ENCODE measurements around the gene JUP.
"Not testable (repeated sequence)": the region's sequence is repeated elsewhere in the genome, so short reads cannot be mapped to it uniquely, and the experiment has no call there.

JUP gene

DNA sequence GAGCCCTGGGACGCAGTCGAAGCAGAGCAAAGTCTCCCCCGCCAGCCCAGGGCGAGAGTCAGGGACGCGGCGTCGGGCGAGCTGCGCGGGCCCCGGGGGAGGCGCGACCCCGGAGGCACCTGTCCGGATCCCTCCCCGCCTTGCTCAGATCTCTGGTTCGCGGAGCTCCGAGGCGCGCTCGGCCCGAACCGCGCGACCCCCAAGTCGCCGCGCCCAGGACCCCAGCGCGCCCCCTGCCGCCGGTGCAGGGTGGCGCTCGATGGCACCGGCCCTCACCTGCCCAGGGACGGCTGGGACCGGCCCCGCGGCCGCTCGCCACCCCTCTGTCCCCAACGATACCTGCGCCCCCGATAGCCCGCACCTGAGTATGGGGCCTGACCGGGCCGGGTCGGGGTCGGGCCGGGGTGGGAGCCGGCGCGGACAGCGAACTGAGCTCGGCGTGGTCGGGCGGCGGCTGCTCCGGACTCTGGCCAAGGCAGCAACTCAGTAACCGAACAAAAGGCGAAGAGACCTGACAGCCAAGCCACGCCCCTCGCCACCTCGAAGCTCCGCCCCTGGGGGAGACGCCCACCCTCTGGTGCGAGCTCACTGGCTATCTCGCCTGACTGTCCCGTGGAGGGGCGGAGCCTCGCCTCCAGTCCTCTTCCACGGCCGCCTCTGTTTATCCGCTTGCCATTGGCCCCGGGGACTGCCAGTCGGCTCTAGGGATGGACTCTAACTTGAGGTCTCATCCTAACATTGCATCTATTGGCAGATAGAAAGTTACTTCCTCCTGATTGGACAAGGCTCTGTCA, at the start of gene JUP:
TSS of gene JUP (minus strand) at position 485 of the 794 bp plus-strand sequence. CDS start 14,857 bp downstream, outside the sequence.
- intact Hi-C loops (cut with DNase I), result no loop called here
- DNase-seq, result peak; percentile 97 to 100 (median 99)

DNA sequence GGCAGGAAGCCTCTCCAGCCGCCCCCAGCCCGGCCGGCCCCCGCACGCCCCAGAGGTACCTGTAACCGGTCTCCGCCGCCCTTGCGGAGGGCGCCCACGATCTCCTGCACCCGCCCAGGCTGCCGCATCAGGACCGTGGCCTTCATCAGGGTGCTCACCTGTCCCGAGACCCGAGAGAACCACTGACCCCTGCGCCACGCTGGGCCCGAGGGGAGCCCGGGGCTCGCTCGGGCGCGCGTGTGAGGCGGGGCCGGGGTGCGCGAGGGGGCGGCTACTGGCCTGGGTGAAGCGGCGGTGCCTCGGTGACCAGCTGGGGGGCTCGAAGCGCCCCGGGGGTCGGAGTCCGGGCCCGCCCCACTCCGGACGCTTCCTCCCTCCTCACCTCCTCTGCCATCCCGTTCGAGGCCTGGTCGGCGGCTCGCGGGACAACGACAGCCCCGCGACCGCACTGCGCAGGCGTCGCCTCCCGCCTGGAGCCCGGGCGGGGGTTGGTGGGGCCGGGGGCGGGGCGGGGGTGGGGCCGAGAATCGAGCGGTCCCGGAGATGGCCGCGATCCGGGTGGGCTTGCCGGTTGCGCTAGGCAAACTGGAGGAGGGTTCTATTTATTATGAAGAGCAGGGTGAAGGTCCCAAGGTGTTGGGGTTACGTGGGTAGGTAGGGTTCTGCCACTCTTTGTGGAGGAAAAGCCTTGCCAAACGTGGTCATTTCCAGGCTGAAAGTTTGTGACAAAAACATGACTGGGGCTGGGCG, 49.5 kb upstream of the JUP start, which contains the start of gene NT5C3B:
TSS of gene NT5C3B (minus strand) at position 433 of the 750 bp plus-strand sequence. CDS start at position 394, 39 bp downstream.
- peak in 40 of 42 donors; percentile 21 to 85 (median 68) for DNase-seq
- intact Hi-C loops (cut with DNase I), result no loop called here

DNA sequence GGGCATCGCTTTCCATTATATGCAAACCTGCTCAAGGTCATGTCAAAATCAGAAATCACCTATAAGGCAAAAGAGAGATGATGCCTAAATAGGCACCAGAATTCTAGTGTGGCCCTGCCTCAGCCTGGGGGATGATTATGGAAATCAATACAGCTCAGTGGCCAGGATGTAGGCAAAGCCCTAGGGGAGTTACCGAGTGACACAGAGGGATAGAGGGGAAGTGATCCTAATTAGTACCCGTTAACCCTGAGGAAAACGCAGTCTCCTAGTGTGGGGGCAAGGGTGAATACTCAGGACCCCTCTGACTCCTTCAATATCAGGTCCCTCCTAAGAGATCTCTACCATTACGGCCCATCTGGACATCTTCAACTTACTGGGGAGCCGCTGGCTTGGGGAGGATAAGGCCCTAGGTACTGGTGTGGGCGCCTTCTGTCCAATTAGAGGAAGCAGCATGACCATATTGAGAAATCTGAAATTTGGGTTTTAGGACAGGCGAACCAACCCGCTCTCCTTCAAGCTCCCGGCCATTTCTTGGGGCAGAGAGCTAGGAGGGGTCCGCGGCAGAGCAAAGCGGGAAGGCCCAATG, 48.8 kb upstream of the JUP start:
- intact Hi-C loops (cut with DNase I), result no loop called here
- peak in 2 of 42 donors; percentile 13 to 17 for DNase-seq

DNA sequence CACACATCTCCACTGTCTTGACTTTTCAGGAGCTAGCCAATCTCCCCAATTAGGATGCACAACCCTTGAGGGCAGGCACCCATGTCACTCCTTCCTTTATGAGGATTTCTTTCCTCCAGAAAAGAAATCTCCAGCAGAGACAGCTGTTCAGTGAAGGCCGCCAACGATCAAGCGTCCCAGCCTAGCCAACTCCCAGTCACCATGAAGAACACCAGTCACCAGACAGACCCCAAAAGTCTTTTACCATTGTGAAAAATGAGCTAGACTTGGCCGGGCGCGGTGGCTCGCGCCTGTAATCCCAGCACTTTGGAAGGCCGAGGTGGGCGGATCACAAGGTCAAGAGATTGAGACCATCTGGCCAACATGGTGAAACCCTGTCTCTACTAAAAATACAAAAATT, 43.5 kb upstream of the JUP start:
- intact Hi-C loops (cut with DNase I), result not testable (repeated sequence)
- DNase-seq, result peak in 2 of 42 donors; percentile 8 to 10

DNA sequence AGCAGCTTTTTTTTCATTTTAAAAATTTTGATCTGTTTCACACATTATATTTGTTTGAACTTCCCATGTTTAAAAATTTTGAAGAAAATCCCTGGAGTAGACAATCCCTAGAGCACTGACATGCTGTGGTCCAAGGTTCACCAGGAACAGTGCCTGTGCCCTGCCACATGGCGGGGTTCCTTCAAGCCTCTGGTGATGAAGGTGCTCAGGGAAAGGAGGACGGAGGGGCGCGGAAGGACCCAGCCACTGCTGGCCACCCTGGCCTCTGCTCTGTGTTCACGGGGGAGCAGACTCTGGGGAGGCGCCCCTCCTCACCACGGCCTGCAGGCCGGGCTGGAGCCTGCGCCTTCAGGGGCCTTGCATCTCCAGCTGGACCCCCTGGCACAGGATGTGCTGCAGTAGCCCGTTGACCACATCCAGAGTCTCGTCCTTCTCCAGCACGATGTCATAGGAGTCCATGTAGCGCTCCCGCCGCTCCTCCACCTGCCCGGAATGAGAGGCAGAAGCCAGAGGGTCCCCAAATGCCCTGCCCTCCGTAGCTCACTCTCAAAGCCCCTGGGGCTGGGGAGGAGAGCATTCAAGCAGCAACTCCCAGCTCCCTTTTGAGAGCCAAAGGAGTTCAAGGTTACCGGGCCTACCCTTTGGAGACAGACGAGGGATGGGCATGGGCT, 38.8 kb upstream of the JUP start:
- peak in 1 of 42 donors; percentile 18 for DNase-seq
- intact Hi-C loops (cut with DNase I), result no loop called here

DNA sequence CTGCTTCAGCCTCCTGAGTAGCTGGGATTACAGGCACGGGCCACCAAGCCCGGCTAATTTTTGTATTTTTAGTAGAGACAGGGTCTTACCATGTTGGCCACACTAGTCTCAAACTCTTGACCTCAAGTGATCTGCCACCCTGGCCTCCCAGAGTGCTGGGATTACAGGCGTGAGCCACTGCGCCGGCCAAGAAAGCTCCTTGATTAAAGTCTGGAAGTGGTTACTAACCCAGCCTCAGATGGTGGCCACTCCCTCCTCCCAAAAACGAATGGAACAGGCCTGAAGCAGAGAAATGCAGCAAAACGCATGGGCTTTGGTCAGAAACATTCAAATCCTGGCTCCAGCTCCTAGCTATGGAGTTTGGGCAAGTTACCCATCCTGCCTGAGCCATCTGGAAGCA, 37.6 kb upstream of the JUP start:
- no peak for DNase-seq

DNA sequence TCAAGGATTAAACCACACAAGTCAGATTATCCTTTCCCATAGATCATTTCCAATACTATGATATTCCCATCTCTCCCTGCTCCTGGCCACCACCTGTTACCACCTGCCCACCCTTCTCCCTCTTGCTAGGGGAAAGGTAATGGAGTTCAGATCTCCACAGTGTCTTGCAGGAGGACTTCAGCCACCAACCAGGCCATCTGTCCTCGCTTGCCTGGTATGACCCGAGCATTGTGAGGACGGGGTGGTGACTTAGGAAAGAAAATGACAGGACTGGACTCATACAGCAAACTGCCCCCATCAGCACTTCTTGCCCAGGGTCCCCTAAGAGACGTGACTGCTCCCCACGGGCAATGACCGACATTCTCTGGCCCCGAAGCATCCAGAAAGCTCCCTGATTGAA, 37.1 kb upstream of the JUP start:
- intact Hi-C loops (cut with DNase I), result no loop called here

More for the DNA sequence above, 37.6 kb upstream of the JUP start:
- intact Hi-C loops (cut with DNase I), result no loop called here

DNA sequence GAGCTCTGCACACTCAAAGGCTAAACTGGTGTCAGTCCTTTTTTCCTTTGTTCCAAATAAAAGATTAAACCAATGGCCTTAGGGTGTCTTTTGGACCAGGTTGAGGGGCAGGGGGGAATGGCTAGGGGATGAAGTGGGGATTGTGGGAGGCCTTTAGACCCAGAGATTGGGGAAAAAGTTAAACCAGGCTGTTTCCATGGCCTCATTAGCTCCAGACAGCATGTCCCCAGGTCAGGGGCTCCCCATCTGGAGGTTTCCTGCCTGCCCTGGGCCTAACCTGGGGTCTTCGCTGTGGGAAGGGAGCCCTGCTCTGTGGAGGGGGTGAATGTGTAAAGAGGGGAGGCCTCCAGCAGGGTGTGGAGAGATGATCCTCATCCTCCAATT, 36.6 kb upstream of the JUP start:
- intact Hi-C loops (cut with DNase I), result no loop called here
- DNase-seq, result no peak

More for the DNA sequence above, 37.1 kb upstream of the JUP start:
- DNase-seq, result no peak

DNA sequence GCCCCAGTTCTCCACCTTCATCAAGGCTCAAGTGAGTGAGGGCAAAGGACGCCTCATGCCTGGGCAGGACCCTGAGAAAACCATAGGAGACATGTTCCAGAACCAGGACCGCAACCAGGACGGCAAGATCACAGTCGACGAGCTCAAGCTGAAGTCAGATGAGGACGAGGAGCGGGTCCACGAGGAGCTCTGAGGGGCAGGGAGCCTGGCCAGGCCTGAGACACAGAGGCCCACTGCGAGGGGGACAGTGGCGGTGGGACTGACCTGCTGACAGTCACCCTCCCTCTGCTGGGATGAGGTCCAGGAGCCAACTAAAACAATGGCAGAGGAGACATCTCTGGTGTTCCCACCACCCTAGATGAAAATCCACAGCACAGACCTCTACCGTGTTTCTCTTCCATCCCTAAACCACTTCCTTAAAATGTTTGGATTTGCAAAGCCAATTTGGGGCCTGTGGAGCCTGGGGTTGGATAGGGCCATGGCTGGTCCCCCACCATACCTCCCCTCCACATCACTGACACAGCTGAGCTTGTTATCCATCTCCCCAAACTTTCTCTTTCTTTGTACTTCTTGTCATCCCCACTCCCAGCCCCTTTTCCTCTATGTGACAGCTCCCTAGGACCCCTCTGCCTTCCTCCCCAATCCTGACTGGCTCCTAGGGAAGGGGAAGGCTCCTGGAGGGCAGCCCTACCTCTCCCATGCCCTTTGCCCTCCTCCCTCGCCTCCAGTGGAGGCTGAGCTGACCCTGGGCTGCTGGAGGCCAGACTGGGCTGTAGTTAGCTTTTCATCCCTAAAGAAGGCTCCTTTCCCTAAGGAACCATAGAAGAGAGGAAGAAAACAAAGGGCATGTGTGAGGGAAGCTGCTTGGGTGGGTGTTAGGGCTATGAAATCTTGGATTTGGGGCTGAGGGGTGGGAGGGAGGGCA, 36.0 kb upstream of the JUP start:
- DNase-seq, result no peak
- intact Hi-C loops (cut with DNase I), result no loop called here

DNA sequence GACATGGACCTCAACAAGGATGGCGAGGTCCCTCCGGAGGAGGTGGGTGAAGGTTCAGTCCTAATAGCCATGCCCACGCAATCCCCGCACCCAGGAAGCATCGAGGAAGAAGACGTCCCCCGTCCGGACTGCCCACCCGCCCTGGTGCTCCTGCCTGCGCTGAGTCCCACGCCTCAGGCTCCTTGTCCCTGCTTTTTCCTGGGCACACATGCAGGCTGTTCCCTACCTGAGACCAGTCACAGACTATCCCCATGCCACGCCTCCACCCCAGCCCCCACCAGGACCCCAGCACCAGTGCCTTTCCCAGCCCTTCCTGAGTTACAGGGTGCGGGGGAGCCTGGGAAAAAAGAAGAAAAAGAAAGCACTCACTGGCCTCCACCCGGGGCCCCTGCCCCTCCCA, 35.3 kb upstream of the JUP start:
- no peak for DNase-seq

DNA sequence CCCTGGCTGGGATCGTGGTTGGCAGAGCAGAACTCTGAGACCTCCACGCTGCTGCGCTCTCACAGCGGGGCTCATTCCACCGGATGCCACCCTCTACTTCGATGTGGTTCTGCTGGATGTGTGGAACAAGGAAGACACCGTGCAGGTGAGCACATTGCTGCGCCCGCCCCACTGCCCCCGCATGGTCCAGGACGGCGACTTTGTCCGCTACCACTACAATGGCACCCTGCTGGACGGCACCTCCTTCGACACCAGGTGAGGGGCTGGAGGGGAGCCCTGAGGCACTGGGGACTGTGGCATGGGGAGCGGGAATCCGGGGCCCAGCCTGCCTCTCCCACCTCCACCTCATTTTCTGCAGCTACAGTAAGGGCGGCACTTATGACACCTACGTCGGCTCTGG, 31.5 kb upstream of the JUP start:
- DNase-seq, result no peak
- intact Hi-C loops (cut with DNase I), result no loop called here

More for the DNA sequence above, 35.3 kb upstream of the JUP start:
- intact Hi-C loops (cut with DNase I), result no loop called here

DNA sequence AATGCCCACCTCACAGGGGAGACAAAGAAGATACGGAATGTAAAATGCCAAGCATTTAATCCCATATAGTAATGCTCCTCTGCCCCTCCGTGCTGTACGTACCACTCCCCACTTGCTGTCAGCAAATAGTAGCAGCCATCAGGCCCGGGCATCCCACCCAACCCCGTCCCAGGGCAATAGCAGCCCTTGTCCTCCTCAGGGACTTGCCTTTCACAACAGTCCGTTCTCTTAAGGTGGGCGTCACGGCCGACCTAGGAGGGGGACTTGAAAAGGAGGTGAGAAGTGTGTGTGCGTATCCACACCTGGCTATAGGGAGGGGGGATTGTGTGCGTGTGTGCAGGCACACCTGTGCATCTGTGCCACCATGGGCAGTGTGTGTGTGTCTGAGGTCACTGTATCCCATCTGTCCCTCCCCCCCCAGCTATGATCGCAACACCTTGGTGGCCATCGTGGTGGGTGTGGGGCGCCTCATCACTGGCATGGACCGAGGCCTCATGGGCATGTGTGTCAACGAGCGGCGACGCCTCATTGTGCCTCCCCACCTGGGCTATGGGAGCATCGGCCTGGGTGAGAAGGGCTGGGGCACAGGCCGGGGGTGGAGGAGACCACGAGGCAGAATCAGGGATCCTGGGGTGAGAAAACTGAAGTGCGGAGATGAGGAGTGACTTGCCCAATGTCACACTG, 30.3 kb upstream of the JUP start:
- no peak for DNase-seq
- intact Hi-C loops (cut with DNase I), result no loop called here

DNA sequence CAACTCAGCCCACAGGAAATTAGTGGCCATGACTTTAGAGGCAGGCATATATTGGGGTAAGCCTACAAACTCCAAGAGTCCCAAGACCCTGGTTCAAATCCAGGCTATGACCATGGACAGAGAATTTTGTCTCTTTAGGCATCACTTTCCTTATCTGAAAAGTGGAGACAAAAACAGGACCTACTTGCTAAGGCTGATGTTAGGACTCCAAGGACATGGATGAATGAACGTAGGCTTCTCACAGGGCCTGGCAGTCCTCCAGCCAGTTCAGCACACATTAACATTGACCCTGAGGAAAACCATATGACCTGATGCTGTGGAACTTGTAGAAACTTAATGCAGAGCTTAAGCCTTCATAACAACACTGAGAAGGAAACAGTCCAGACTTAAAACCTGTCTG, 27.7 kb upstream of the JUP start:
- DNase-seq, result no peak
- intact Hi-C loops (cut with DNase I), result no loop called here

DNA sequence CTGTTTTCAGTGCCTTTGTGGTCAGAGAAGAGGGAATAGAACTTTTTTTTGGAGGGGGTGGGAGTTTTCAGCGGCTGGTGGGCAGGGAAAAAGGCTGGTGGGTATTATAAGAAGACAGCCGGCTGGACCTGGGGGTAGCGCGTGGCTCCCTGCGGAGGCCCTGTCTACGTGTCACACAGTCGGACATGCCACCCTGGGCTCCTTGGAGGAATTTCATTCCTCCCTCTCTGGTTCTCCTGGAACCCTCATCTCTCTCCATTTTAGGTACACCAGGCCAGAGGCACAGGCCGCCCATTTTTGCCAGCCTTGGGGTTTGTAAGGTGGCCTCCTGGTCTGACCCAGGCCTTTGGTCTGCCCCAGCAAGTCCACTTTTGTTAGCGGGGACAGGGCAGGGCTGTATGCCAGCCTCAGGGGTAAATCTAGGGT, 27.2 kb upstream of the JUP start:
- no peak for DNase-seq
- intact Hi-C loops (cut with DNase I), result no loop called here

DNA sequence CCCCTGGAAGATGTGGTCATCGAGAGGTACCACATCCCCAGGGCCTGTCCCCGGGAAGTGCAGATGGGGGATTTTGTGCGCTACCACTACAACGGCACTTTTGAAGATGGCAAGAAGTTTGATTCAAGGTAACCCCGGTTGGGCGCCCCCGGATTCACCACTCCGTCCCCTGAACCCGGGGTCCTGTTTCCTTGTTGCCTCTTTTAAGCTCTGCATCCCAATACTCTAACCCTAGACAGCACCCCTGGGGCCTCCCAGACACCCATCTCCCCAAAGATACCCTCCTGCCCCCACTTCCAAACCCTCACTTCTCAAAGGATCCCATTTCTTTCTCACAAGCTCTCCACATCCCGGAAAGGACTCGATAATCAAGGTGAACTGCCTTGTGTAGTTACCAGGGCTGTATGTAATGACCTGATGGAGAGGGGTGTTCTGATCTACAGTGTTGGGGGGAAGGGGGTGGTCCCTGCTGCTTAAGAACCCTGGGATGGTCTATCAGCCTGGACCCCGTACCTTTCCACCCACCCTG, 26.7 kb upstream of the JUP start:
- DNase-seq, result no peak
- intact Hi-C loops (cut with DNase I), result no loop called here

DNA sequence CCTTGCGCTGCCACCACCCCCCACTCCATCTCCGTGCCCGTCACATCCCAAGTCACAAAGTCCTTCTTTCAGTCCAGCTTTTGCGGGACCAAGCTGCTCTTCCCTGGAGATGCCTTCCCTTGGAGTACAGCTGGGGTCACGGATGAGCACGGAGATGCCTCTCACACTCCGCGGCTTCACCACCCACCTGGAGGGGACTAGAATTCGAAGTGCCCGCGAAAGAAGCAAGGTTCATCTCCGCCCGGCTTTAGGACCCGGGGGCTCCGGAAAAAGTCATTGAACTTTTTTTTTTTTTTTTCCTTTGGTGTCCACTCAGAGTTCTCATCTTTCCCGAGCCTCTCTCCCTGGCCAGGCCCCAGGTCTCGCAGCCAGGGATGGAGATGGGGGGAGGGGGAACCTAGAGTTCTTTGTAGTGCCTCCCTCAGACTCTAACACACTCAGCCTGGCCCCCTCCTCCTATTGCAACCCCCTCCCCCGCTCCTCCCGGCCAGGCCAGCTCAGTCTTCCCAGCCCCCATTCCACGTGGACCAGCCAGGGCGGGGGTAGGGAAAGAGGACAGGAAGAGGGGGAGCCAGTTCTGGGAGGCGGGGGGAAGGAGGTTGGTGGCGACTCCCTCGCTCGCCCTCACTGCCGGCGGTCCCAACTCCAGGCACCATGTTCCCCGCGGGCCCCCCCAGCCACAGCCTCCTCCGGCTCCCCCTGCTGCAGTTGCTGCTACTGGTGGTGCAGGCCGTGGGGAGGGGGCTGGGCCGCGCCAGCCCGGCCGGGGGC, 26.1 kb upstream of the JUP start, which contains the start of gene FKBP10:
TSS of gene FKBP10 (plus strand) at position 624 of the 771 bp plus-strand sequence. CDS start at position 655, 31 bp downstream.
- intact Hi-C loops (cut with DNase I), result no loop called here
- peak in 34 of 42 donors; percentile 14 to 75 (median 41) for DNase-seq

All from head of caudate nucleus (tissue), 42 donors.